Activated effector memory CD4-positive, alpha-beta T cell treated with anti-CD3 and anti-CD28 coated beads, Interleukin-2, amount 50 U/mL, for 16 hours (primary cell): ENCODE results near the gene YBEY.

ENCODE experiments used
- DNase-seq: peaks from one replicate; pipeline ENCODE4 v3.0.0-alpha.2; 2020

Gene YBEY

GRCh38 chr21:46264690-46265144, 21.4 kb upstream of the YBEY start:
- no peak for DNase-seq

- DNase-seq = no peak
These were observed 20.2 kb upstream of the YBEY start for GRCh38 chr21:46265736-46266525.

- DNase-seq = no peak
These were observed 19.2 kb upstream of the YBEY start for GRCh38 chr21:46266946-46267345.

GRCh38 chr21:46268371-46268770, 17.8 kb upstream of the YBEY start:
- DNase-seq = no peak

- DNase-seq = no peak
These were observed 16.7 kb upstream of the YBEY start for GRCh38 chr21:46269466-46269865.

- DNase-seq = no peak
These were observed 12.8 kb upstream of the YBEY start for GRCh38 chr21:46273341-46273740.

GRCh38 chr21:46274797-46275390, 11.2 kb upstream of the YBEY start:
- no peak for DNase-seq

- DNase-seq = no peak
These were observed 2.0 kb upstream of the YBEY start for GRCh38 chr21:46284077-46284644.

- DNase-seq = no peak
These were observed 1.4 kb upstream of the YBEY start for GRCh38 chr21:46284733-46285132.

- no peak for DNase-seq
These were observed 908 bp upstream of the YBEY start, which contains the start of gene MCM3AP for GRCh38 chr21:46285206-46285661. MCM3AP (minus strand) TSS chr21:46285611; CDS start chr21:46285286, 325 bp downstream.

- DNase-seq = no peak
These were observed 483 bp downstream of the YBEY start for GRCh38 chr21:46286648-46287002.

- no peak for DNase-seq
These were observed 1.4 kb downstream of the YBEY start for GRCh38 chr21:46287541-46287940.

- DNase-seq = no peak
These were observed 3.6 kb downstream of the YBEY start for GRCh38 chr21:46289655-46290179.

GRCh38 chr21:46291561-46291960, 5.4 kb downstream of the YBEY start:
- no peak for DNase-seq

- no peak for DNase-seq
These were observed 8.6 kb downstream of the YBEY start for GRCh38 chr21:46294647-46295176.

GRCh38 chr21:46295177-46295770, 9.1 kb downstream of the YBEY start:
- DNase-seq = no peak

GRCh38 chr21:46295996-46296752, 10.0 kb downstream of the YBEY start:
- DNase-seq = peak; percentile 82

- DNase-seq = no peak
These were observed 11.5 kb downstream of the YBEY start for GRCh38 chr21:46297338-46298271.

GRCh38 chr21:46299167-46299566, 13.0 kb downstream of the YBEY start:
- DNase-seq = no peak

- no peak for DNase-seq
These were observed 15.6 kb downstream of the YBEY start for GRCh38 chr21:46301759-46302158.

GRCh38 chr21:46304437-46304836, 18.3 kb downstream of the YBEY start:
- no peak for DNase-seq
